Panc1 (cell line): ENCODE results near the gene P2RX4.

Experiments used
- POLR2AphosphoS5 ChIP-seq: IDR thresholded peaks from 2 replicates; pipeline ENCODE4 v1.6.1; 2012; ENCODE audit warnings: mild to moderate bottlenecking, low read depth, low read length, moderate library complexity
- TF ChIP-seq, protein P1 (sequence below): fragments of 450-650 bp; IDR thresholded peaks from 2 replicates; pipeline ENCODE4 v1.5.1; 2017; ENCODE audit warnings: mild to moderate bottlenecking
- TF ChIP-seq, protein P2 (sequence below), 2 experiments: IDR thresholded peaks; 2 replicates each; pipeline ENCODE4 v1.6.1; 2011 to 2012; ENCODE audit warnings: low read depth in 2 of 2, control low read depth in 1 of 2, low read length in 1 of 2, mild to moderate bottlenecking in 1 of 2, moderate library complexity in 1 of 2; ENCODE audit not compliant: insufficient read depth in 1 of 2

DNA sequence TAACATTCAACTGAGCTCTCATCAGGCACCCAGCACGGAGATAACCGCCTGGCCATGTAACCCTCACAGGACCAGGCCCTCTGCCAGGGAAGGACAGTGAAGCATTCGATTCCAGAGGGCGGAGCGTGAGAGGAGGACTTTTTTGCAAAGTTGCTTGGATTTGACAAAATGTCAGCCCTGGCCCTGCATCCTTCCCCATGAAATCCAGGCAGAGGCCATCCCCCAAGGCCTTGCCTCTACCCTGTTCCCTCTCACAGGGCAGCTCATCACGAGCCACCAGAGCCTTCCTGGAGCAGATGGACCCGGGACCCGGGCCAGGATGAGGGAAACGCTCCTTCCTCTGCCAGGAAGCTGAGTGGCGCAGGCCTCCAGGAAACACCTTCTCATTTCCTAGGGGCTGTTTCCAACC is 69.6 kb downstream of the P2RX4 start:
- TF ChIP-seq, protein P1, sequence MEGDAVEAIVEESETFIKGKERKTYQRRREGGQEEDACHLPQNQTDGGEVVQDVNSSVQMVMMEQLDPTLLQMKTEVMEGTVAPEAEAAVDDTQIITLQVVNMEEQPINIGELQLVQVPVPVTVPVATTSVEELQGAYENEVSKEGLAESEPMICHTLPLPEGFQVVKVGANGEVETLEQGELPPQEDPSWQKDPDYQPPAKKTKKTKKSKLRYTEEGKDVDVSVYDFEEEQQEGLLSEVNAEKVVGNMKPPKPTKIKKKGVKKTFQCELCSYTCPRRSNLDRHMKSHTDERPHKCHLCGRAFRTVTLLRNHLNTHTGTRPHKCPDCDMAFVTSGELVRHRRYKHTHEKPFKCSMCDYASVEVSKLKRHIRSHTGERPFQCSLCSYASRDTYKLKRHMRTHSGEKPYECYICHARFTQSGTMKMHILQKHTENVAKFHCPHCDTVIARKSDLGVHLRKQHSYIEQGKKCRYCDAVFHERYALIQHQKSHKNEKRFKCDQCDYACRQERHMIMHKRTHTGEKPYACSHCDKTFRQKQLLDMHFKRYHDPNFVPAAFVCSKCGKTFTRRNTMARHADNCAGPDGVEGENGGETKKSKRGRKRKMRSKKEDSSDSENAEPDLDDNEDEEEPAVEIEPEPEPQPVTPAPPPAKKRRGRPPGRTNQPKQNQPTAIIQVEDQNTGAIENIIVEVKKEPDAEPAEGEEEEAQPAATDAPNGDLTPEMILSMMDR: no peak
- TF ChIP-seq POLR2AphosphoS5: no peak
- TF ChIP-seq, protein P2, sequence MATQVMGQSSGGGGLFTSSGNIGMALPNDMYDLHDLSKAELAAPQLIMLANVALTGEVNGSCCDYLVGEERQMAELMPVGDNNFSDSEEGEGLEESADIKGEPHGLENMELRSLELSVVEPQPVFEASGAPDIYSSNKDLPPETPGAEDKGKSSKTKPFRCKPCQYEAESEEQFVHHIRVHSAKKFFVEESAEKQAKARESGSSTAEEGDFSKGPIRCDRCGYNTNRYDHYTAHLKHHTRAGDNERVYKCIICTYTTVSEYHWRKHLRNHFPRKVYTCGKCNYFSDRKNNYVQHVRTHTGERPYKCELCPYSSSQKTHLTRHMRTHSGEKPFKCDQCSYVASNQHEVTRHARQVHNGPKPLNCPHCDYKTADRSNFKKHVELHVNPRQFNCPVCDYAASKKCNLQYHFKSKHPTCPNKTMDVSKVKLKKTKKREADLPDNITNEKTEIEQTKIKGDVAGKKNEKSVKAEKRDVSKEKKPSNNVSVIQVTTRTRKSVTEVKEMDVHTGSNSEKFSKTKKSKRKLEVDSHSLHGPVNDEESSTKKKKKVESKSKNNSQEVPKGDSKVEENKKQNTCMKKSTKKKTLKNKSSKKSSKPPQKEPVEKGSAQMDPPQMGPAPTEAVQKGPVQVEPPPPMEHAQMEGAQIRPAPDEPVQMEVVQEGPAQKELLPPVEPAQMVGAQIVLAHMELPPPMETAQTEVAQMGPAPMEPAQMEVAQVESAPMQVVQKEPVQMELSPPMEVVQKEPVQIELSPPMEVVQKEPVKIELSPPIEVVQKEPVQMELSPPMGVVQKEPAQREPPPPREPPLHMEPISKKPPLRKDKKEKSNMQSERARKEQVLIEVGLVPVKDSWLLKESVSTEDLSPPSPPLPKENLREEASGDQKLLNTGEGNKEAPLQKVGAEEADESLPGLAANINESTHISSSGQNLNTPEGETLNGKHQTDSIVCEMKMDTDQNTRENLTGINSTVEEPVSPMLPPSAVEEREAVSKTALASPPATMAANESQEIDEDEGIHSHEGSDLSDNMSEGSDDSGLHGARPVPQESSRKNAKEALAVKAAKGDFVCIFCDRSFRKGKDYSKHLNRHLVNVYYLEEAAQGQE (IDR thresholded peaks at IDR 0.05; ENCODE audit: insufficient read depth in 1 of 2, low read depth in 2 of 2, low read length in 1 of 2): no peak
